22Rv1 (cell line): Measurements from ENCODE around the gene GHRH.

Experiments
- ZFX ChIP-seq: fragments of 450-650 bp; IDR thresholded peaks from 2 replicates; pipeline ENCODE4 v1.6.1; 2017; ENCODE audit warnings: antibody characterized with exemption, borderline replicate concordance
- TF ChIP-seq, protein P1 (sequence below): fragments of 450-650 bp; IDR thresholded peaks from 2 replicates; pipeline ENCODE4 v1.5.1; 2017; ENCODE audit warnings: mild to moderate bottlenecking

DNA sequence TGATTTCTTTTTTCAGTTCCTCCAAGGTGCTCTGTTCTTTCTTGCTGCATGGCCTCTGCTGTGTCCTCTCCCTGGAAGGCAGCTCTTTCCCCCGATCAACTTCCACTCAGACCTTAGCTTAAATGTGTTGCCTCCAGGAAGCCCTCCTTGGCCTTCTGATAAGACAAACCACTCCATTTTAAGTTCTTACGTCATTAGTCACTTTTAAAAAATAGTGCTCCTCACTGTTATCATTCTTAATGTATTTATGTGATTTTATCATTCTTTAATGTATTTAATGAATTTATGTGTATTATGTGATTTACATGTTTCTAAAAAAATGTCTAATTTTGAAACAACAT, 15.6 kb upstream of the GHRH start:
- TF ChIP-seq, protein P1, sequence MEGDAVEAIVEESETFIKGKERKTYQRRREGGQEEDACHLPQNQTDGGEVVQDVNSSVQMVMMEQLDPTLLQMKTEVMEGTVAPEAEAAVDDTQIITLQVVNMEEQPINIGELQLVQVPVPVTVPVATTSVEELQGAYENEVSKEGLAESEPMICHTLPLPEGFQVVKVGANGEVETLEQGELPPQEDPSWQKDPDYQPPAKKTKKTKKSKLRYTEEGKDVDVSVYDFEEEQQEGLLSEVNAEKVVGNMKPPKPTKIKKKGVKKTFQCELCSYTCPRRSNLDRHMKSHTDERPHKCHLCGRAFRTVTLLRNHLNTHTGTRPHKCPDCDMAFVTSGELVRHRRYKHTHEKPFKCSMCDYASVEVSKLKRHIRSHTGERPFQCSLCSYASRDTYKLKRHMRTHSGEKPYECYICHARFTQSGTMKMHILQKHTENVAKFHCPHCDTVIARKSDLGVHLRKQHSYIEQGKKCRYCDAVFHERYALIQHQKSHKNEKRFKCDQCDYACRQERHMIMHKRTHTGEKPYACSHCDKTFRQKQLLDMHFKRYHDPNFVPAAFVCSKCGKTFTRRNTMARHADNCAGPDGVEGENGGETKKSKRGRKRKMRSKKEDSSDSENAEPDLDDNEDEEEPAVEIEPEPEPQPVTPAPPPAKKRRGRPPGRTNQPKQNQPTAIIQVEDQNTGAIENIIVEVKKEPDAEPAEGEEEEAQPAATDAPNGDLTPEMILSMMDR, result no peak
- TF ChIP-seq ZFX, result no peak
